Fibroblast of lung (primary cell): ENCODE data around the gene PCDHGB5.

Source experiments
- CTCF ChIP-seq, 2 donors: IDR thresholded peaks in 1 of 2; conservative IDR thresholded peaks in 1 of 2; 1 replicate in 1 of 2; 2 replicates in 1 of 2; pipeline ENCODE4 v1.5.1; 2011 to 2012; ENCODE audit warnings: low read length in 2 of 2, control low read depth in 1 of 2, inconsistent platforms in 1 of 2, low read depth in 1 of 2, mild to moderate bottlenecking in 1 of 2
- EZH2 ChIP-seq: IDR thresholded peaks from 2 replicates; pipeline ENCODE4 v1.5.1; 2012; ENCODE audit warnings: low read length, control low read depth, mild to moderate bottlenecking; ENCODE audit errors: missing control alignments

- TF ChIP-seq CTCF (conservative IDR thresholded peaks at IDR 0.05 in 1 of 2, IDR thresholded peaks at IDR 0.05 in 1 of 2; ENCODE audit: low read depth in 1 of 2, low read length in 2 of 2) = no peak
- no peak for TF ChIP-seq EZH2
Measured at GRCh38 chr5:141371572-141372475, 25.9 kb upstream of the PCDHGB5 start.
